ENCODE data around the gene HPSE2.

GRCh38 chr10:99123851-99124250, 111.8 kb downstream of the HPSE2 start:
- no peak for TF ChIP-seq CTCF (IDR thresholded peaks at IDR 0.05 in 4 of 5, conservative IDR thresholded peaks at IDR 0.05 in 1 of 5)
- TF ChIP-seq POLR2A (IDR thresholded peaks at IDR 0.05) = no peak

Measured in gastrocnemius medialis (tissue), 4 donors.